Mucosa of rectum (tissue), 2 donors: ENCODE results near the gene TICRR.
"Not testable (repeated sequence)": the region's sequence is repeated elsewhere in the genome, so short reads cannot be mapped to it uniquely, and the experiment has no call there.

Experiments
- H3K27ac ChIP-seq, 2 donors: one replicate each; pipeline ENCODE4 v1.7.0; 2013; ENCODE audit warnings: inconsistent platforms in 2 of 2, low read depth in 2 of 2, low read length in 2 of 2
- H3K27me3 ChIP-seq, 2 donors: one replicate each; pipeline ENCODE4 v1.7.0; 2013; ENCODE audit warnings: low read length in 2 of 2; ENCODE audit not compliant: control insufficient read depth in 2 of 2, insufficient read depth in 2 of 2
- H3K36me3 ChIP-seq, 2 donors: one replicate each; pipeline ENCODE4 v1.7.0; 2013; ENCODE audit warnings: low read length in 2 of 2; ENCODE audit not compliant: control insufficient read depth in 2 of 2, insufficient read depth in 2 of 2
- H3K4me1 ChIP-seq, 2 donors: one replicate each; pipeline ENCODE4 v1.7.0; 2013; ENCODE audit warnings: low read length in 2 of 2, mild to moderate bottlenecking in 1 of 2; ENCODE audit not compliant: control insufficient read depth in 2 of 2, insufficient read depth in 2 of 2
- H3K4me3 ChIP-seq, 2 donors: one replicate each; pipeline ENCODE4 v1.7.0; 2013; ENCODE audit warnings: low read length in 2 of 2
- H3K9ac ChIP-seq, 2 donors: one replicate each; pipeline ENCODE4 v1.7.0; 2013; ENCODE audit warnings: low read length in 2 of 2, low read depth in 1 of 2, mild to moderate bottlenecking in 1 of 2
- H3K9me3 ChIP-seq, 2 donors: one replicate each; pipeline ENCODE4 v1.7.0; 2013; ENCODE audit warnings: low read length in 2 of 2; ENCODE audit not compliant: control insufficient read depth in 2 of 2
- donor health status: healthy.
- donor health status: Normal muscosa, but diverticular disease.

TICRR gene

GRCh38 chr15:89542369-89542768 lies 32.9 kb upstream of the TICRR start:
- H3K4me1 ChIP-seq, result no peaks in the 10 kb centered on the region
- H3K9ac ChIP-seq, result no peak overlapping the region
- no peaks in the 10 kb centered on the region for H3K36me3 ChIP-seq
- no peak overlapping the region for H3K4me3 ChIP-seq
- peaks cover 0 to 5% of the 10 kb centered on the region in 2 donors for H3K27me3 ChIP-seq
- H3K27ac ChIP-seq, result no peak overlapping the region
- H3K9me3 ChIP-seq, result no peaks in the 10 kb centered on the region

GRCh38 chr15:89543389-89543788 lies 31.9 kb upstream of the TICRR start:
- Histone ChIP-seq H3K27ac (no peak overlapping the region), H3K36me3 (no peaks in the 10 kb centered on the region), H3K4me3 (no peak overlapping the region), H3K4me1 (no peaks in the 10 kb centered on the region), H3K9ac (no peak overlapping the region), H3K27me3 (peaks cover 0 to 5% of the 10 kb centered on the region in 2 donors), H3K9me3 (no peaks in the 10 kb centered on the region)

- H3K4me1 ChIP-seq, H3K9ac ChIP-seq, H3K27me3 ChIP-seq, H3K4me3 ChIP-seq, H3K36me3 ChIP-seq, H3K9me3 ChIP-seq, H3K27ac ChIP-seq: not testable (repeated sequence)
These were observed 26.1 kb upstream of the TICRR start for GRCh38 chr15:89549138-89549537.

- H3K9me3 ChIP-seq, result no peaks in the 10 kb centered on the region
- no peak overlapping the region for H3K27ac ChIP-seq
- no peaks in the 10 kb centered on the region for H3K36me3 ChIP-seq
- no peak overlapping the region for H3K9ac ChIP-seq
- peaks cover 2 to 5% of the 10 kb centered on the region in 2 donors for H3K27me3 ChIP-seq
- H3K4me3 ChIP-seq, result no peak overlapping the region
- no peaks in the 10 kb centered on the region for H3K4me1 ChIP-seq
These were observed 24.8 kb upstream of the TICRR start for GRCh38 chr15:89550427-89550826.

- peaks cover 0 to 4% of the 10 kb centered on the region in 2 donors for H3K27me3 ChIP-seq
- H3K9ac ChIP-seq, result no peak overlapping the region
- no peak overlapping the region for H3K27ac ChIP-seq
- no peaks in the 10 kb centered on the region for H3K36me3 ChIP-seq
- H3K9me3 ChIP-seq, result no peaks in the 10 kb centered on the region
- no peak overlapping the region for H3K4me3 ChIP-seq
- H3K4me1 ChIP-seq, result no peaks in the 10 kb centered on the region
These were observed 23.7 kb upstream of the TICRR start for GRCh38 chr15:89551550-89551949.

GRCh38 chr15:89553632-89554031 lies 21.6 kb upstream of the TICRR start:
- no peaks in the 10 kb centered on the region for H3K4me1 ChIP-seq
- H3K4me3 ChIP-seq, result no peak overlapping the region
- no peak overlapping the region for H3K27ac ChIP-seq
- H3K36me3 ChIP-seq, result no peaks in the 10 kb centered on the region
- no peaks in the 10 kb centered on the region for H3K9me3 ChIP-seq
- H3K9ac ChIP-seq, result no peak overlapping the region
- H3K27me3 ChIP-seq, result peaks cover 0 to 4% of the 10 kb centered on the region in 2 donors

GRCh38 chr15:89554247-89554646 lies 21.0 kb upstream of the TICRR start:
- H3K9ac ChIP-seq, result no peak overlapping the region
- H3K9me3 ChIP-seq, result no peaks in the 10 kb centered on the region
- H3K27me3 ChIP-seq, result peaks cover 0 to 4% of the 10 kb centered on the region in 2 donors
- no peak overlapping the region for H3K4me3 ChIP-seq
- H3K27ac ChIP-seq, result no peak overlapping the region
- no peaks in the 10 kb centered on the region for H3K36me3 ChIP-seq
- H3K4me1 ChIP-seq, result no peaks in the 10 kb centered on the region

GRCh38 chr15:89555768-89556167 lies 19.5 kb upstream of the TICRR start:
- Histone ChIP-seq H3K9me3 (no peaks in the 10 kb centered on the region), H3K27me3 (peaks cover 0 to 4% of the 10 kb centered on the region in 2 donors), H3K36me3 (no peaks in the 10 kb centered on the region), H3K27ac (no peak overlapping the region), H3K9ac (no peak overlapping the region), H3K4me1 (no peaks in the 10 kb centered on the region), H3K4me3 (no peak overlapping the region)

GRCh38 chr15:89556413-89557262 lies 18.6 kb upstream of the TICRR start:
- H3K9ac ChIP-seq, result no peak overlapping the region
- H3K27ac ChIP-seq, result no peak overlapping the region
- H3K4me1 ChIP-seq, result no peaks in the 10 kb centered on the region
- peaks cover 0 to 4% of the 10 kb centered on the region in 2 donors for H3K27me3 ChIP-seq
- H3K36me3 ChIP-seq, result no peaks in the 10 kb centered on the region
- no peaks in the 10 kb centered on the region for H3K9me3 ChIP-seq
- H3K4me3 ChIP-seq, result no peak overlapping the region

GRCh38 chr15:89559769-89560264 lies 15.5 kb upstream of the TICRR start:
- no peak overlapping the region for H3K4me3 ChIP-seq
- H3K36me3 ChIP-seq, result no peaks in the 10 kb centered on the region
- H3K27ac ChIP-seq, result no peak overlapping the region
- no peaks in the 10 kb centered on the region for H3K9me3 ChIP-seq
- no peaks in the 10 kb centered on the region for H3K4me1 ChIP-seq
- H3K9ac ChIP-seq, result no peak overlapping the region
- peaks cover 0 to 4% of the 10 kb centered on the region in 2 donors for H3K27me3 ChIP-seq
